ENCODE data around the gene KIAA1217.

DNA sequence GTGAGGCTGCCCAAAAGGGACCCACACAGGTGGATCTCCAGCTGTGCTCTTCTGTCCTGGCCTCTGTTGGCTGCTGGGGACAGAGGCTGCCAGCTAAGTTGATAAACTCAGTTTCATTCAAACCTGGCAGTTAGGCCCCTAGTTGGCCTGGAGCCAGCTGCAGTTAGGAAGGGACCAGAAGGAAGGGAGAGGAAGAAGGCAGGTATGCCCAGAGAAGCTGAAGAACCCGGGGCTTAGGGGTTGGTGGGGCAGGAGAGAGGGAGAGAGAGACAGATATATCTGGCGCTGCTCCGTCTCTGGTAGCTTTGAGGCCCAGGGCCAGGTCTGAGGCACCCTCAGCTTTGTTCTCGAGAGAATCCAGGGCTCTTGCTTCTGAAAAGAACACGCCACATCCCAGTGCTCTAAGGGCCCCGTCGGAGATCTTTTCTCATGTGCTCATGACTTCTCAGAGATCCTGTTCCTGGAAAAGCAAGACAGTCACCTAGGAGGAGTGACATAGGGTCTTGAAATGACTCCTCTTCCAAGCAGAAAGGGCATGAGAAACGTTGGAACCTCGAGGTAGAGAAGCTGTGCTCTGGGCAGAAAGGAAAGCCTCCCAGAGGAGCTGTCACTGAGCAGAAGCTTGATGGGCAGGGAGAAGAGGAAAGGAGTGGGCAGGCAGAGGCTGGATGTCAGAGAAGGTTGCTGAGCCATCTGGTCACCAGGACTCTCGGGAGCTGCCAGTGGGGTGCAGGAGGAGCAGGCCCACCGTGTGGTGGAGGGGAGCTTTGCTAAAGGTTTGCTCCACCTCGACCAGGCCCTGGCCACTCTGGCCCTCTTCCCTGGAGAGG is 361.1 kb downstream of the KIAA1217 start:
- TF ChIP-seq POLR2A (IDR thresholded peaks at IDR 0.05): no peak
- TF ChIP-seq, protein P1, sequence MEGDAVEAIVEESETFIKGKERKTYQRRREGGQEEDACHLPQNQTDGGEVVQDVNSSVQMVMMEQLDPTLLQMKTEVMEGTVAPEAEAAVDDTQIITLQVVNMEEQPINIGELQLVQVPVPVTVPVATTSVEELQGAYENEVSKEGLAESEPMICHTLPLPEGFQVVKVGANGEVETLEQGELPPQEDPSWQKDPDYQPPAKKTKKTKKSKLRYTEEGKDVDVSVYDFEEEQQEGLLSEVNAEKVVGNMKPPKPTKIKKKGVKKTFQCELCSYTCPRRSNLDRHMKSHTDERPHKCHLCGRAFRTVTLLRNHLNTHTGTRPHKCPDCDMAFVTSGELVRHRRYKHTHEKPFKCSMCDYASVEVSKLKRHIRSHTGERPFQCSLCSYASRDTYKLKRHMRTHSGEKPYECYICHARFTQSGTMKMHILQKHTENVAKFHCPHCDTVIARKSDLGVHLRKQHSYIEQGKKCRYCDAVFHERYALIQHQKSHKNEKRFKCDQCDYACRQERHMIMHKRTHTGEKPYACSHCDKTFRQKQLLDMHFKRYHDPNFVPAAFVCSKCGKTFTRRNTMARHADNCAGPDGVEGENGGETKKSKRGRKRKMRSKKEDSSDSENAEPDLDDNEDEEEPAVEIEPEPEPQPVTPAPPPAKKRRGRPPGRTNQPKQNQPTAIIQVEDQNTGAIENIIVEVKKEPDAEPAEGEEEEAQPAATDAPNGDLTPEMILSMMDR (IDR thresholded peaks at IDR 0.05): no peak

Data from prostate gland (tissue), 2 donors.